ENCODE measurements around the gene CA6. TPM values are rescaled to one million over a fixed set of nuclear protein-coding genes. Genes with fewer than 3 reads are reported as not detected.

The CA6 gene
- total RNA-seq, 4 donors from 2014 or later: not detected

DNA sequence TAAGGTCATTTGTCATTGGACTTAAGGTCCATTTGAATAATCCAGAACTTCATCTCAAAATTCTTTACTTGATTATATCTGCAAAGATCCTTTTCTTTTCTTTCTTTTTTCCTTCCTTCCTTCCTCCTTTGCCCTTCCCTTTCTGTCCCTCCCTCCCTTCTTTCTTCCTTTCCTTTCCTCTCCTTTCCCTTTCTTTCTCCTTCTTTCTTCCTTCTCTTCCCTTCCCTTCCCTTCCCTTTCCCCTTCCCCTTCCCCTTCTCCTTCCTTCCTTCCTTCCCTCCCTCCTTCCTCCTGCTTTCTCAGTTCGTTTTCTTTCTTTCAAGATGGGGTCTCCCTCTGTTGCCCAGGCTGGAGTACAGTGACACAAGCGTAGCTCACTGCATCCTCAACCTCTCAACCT, 35.5 kb downstream of the CA6 start:
- no peak for DNase-seq
- Histone ChIP-seq H3K27ac (no peak overlapping the region), H3K9me3 (no peaks in the 10 kb centered on the region), H3K4me1 (no peaks in the 10 kb centered on the region), H3K36me3 (no peaks in the 10 kb centered on the region), H3K27me3 (no peaks in the 10 kb centered on the region), H3K4me3 (no peak overlapping the region)
- TF ChIP-seq POLR2A (IDR thresholded peaks at IDR 0.05): no peak
- TF ChIP-seq, protein P1, sequence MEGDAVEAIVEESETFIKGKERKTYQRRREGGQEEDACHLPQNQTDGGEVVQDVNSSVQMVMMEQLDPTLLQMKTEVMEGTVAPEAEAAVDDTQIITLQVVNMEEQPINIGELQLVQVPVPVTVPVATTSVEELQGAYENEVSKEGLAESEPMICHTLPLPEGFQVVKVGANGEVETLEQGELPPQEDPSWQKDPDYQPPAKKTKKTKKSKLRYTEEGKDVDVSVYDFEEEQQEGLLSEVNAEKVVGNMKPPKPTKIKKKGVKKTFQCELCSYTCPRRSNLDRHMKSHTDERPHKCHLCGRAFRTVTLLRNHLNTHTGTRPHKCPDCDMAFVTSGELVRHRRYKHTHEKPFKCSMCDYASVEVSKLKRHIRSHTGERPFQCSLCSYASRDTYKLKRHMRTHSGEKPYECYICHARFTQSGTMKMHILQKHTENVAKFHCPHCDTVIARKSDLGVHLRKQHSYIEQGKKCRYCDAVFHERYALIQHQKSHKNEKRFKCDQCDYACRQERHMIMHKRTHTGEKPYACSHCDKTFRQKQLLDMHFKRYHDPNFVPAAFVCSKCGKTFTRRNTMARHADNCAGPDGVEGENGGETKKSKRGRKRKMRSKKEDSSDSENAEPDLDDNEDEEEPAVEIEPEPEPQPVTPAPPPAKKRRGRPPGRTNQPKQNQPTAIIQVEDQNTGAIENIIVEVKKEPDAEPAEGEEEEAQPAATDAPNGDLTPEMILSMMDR (IDR thresholded peaks at IDR 0.05): no peak

DNA sequence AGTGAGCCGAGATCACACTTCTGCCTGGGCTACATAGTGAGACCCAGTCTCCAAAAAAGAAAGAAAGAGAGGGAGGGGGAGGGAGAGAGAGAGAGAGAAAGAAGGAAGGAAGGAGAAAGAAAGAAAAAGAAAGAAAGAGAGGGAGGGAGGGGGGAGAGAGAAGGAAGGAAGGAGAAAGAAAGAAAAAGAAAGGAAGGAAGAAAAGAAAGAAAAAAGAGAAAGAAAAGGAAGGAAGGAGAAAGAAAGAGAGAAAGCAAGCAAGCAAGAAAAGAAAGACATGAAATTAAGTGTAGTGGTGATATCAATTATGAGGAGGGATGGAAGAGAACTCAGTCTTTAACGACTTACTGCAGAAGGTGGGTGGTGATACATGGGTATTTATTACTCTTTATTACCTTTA, 38.5 kb downstream of the CA6 start:
- Histone ChIP-seq H3K9me3 (no peaks in the 10 kb centered on the region), H3K4me1 (peaks cover 0 to 5% (median 2%) of the 10 kb centered on the region in 4 donors), H3K27me3 (no peaks in the 10 kb centered on the region), H3K36me3 (no peaks in the 10 kb centered on the region), H3K27ac (no peak overlapping the region), H3K4me3 (no peak overlapping the region)
- DNase-seq: peak in 1 of 3 donors; percentile 9
- no peak for TF ChIP-seq POLR2A (IDR thresholded peaks at IDR 0.05)
- TF ChIP-seq, protein P1 (IDR thresholded peaks at IDR 0.05): no peak

DNA sequence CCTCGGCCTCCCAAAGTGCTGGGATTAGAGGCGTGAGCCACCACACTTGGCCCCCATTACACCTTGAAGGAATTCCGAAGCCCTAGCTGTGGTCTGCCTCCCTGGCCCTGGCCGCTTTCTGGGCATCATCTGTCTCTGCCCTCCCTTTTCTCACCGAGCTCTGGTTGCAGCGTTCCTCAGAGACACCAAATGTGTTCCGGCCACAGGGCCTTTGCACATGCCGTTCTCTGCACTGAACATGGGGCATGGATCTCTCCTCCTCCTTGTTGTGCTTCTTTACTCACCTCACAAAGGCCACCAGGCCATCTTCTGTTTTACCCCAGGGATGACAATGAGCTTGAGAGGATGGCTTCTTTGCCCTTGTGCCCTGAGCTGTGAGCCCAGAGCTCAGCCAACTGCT, 39.3 kb downstream of the CA6 start:
- Histone ChIP-seq H3K27me3 (no peaks in the 10 kb centered on the region), H3K27ac (no peak overlapping the region), H3K36me3 (no peaks in the 10 kb centered on the region), H3K9me3 (no peaks in the 10 kb centered on the region), H3K4me3 (no peak overlapping the region), H3K4me1 (peaks cover 0 to 5% (median 2%) of the 10 kb centered on the region in 4 donors)
- DNase-seq: peak in 1 of 3 donors; percentile 34
- TF ChIP-seq, protein P1 (IDR thresholded peaks at IDR 0.05): no peak
- no peak for TF ChIP-seq POLR2A (IDR thresholded peaks at IDR 0.05)

DNA sequence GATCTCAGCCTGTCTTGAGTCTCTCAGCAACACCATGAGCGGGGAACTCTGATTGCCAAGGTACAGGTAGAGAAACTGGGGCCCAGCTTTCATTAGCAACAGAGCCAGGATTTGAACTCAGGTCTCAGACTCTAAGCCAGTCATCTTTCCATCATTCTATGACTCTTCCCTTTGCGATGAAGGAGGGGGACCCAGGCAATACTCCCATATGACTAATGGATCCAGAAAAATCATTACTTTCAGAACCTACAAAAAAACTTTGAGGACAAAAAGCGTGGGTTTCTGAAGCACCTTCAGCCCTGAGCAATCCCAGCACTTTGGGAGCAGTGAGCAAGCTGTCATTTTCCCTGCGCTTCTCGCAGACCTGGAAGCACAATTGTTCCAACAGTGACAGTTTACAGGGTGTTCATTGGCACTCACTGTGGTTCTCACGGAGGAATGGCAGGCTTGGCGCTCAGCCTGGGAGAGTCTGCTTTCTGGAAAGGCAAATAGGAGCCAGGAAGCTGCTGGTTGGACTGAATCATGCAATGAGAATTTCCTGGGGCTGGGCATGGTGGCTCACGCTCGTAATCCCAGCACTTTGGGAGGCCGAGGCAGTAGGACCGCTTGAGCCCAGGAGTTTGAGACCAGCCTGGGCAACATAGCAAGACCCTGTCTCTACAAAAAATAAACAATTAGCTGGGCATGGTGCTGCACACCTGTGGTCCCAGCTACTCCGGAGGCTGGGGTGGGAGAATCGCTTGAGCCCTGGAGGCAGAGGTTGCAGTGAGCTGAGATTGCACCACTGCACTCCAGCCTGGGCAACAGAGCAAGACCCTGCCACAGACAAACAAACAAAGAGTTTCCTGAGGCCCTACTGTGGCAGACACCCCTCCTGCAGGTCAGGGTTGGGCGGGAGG, 40.5 kb downstream of the CA6 start:
- TF ChIP-seq, protein P1 (IDR thresholded peaks at IDR 0.05): no peak
- no peak for TF ChIP-seq POLR2A (IDR thresholded peaks at IDR 0.05)
- Histone ChIP-seq H3K27ac (peak overlapping the region in 1 of 4 donors; percentile 0), H3K4me3 (no peak overlapping the region), H3K9me3 (no peaks in the 10 kb centered on the region), H3K36me3 (no peaks in the 10 kb centered on the region), H3K4me1 (peaks cover 0 to 5% (median 2%) of the 10 kb centered on the region in 4 donors), H3K27me3 (no peaks in the 10 kb centered on the region)
- DNase-seq: peak in 2 of 3 donors; percentile 64 to 67

DNA sequence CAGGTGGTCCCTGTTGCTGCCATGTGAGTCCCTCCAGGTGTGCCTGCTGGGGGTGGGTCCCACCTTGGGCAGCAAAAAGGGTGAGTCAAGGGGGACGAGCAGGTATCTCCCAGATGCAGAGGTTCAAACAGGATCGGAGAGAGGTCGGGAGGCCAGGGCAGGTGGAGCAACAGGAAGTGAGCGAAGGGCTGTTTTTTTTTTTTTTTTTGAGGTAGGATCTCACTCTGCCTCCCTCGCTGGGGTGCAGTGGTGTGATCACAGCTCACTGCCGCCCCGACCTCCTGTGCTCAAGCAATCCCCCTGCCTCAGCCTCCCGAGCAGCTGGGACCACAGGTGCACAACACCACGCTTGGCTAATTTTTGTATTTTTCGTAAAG, 41.1 kb downstream of the CA6 start:
- Histone ChIP-seq H3K4me3 (no peak overlapping the region), H3K27me3 (no peaks in the 10 kb centered on the region), H3K27ac (peak overlapping the region in 1 of 4 donors; percentile 0), H3K36me3 (no peaks in the 10 kb centered on the region), H3K9me3 (no peaks in the 10 kb centered on the region), H3K4me1 (peaks cover 0 to 5% (median 2%) of the 10 kb centered on the region in 4 donors)
- no peak for DNase-seq
- TF ChIP-seq POLR2A (IDR thresholded peaks at IDR 0.05): no peak
- TF ChIP-seq, protein P1 (IDR thresholded peaks at IDR 0.05): no peak
